MM.1S (cell line): ENCODE measurements around the gene SEC24C.

Experiments
- DNase-seq: peaks from one replicate; pipeline ENCODE4 v3.0.0-alpha.2; 2015
- H2AFZ ChIP-seq: fragments of 300-600 bp; sonication (generic); 2 replicates; pipeline ENCODE4 v1.6.0; 2016; ENCODE audit warnings: antibody characterized with exemption, low read length
- H3F3A ChIP-seq: fragments of 300-600 bp; sonication (generic); 2 replicates; pipeline ENCODE4 v1.6.1; 2016; ENCODE audit warnings: mild to moderate bottlenecking, antibody characterized with exemption, low read length, moderate library complexity, mixed read lengths; ENCODE audit not compliant: insufficient read depth
- H3K27ac ChIP-seq: fragments of 300-600 bp; sonication (generic); 2 replicates; pipeline ENCODE4 v1.5.1; 2016; ENCODE audit warnings: mild to moderate bottlenecking, low read length
- H3K27me3 ChIP-seq: fragments of 300-600 bp; sonication (generic); replicated peaks from 2 replicates; pipeline ENCODE4 v1.6.0; 2016; ENCODE audit warnings: low read length; ENCODE audit not compliant: insufficient read depth
- H3K36me3 ChIP-seq: fragments of 300-600 bp; sonication (generic); replicated peaks from 2 replicates; pipeline ENCODE4 v1.6.1; 2016; ENCODE audit warnings: mild to moderate bottlenecking, low read length, mixed read lengths; ENCODE audit not compliant: insufficient read depth
- H3K4me1 ChIP-seq: fragments of 300-600 bp; sonication (generic); 2 replicates; pipeline ENCODE4 v1.6.1; 2016; ENCODE audit warnings: low read length, mixed read lengths
- H3K4me2 ChIP-seq: fragments of 300-600 bp; sonication (generic); 2 replicates; pipeline ENCODE4 v1.6.0; 2016; ENCODE audit warnings: low read depth, low read length
- H3K4me3 ChIP-seq: fragments of 300-600 bp; sonication (generic); 2 replicates; pipeline ENCODE4 v1.5.1; 2016; ENCODE audit warnings: low read length, mixed read lengths
- H3K79me2 ChIP-seq: fragments of 300-600 bp; sonication (generic); 2 replicates; pipeline ENCODE4 v1.6.1; 2016; ENCODE audit warnings: mixed run types, low read length, mixed read lengths
- H3K9ac ChIP-seq: fragments of 300-600 bp; sonication (generic); 2 replicates; pipeline ENCODE4 v1.6.1; 2016; ENCODE audit warnings: low read length, mixed read lengths
- H3K9me2 ChIP-seq: fragments of 300-600 bp; sonication (generic); replicated peaks from 2 replicates; pipeline ENCODE4 v1.6.1; 2016; ENCODE audit warnings: mild to moderate bottlenecking, low read length, mixed read lengths; ENCODE audit not compliant: insufficient read depth
- H3K9me3 ChIP-seq: fragments of 300-600 bp; sonication (generic); replicated peaks from 2 replicates; pipeline ENCODE4 v1.6.1; 2016; ENCODE audit warnings: mild to moderate bottlenecking, low read length, mixed read lengths; ENCODE audit not compliant: insufficient read depth
- H4K20me1 ChIP-seq: fragments of 300-600 bp; sonication (generic); 2 replicates; pipeline ENCODE4 v1.6.1; 2016; ENCODE audit warnings: mild to moderate bottlenecking, low read length, moderate library complexity, mixed read lengths; ENCODE audit not compliant: insufficient read depth
- EZH2 ChIP-seq: fragments of 300-600 bp; sonication (generic); optimal IDR thresholded peaks from 2 replicates; pipeline ENCODE3; 2017; ENCODE audit warnings: low read depth, mild to moderate bottlenecking, antibody characterized with exemption, low read length, mixed read lengths
- EZH2phosphoT487 ChIP-seq: fragments of 300-600 bp; sonication (generic); IDR thresholded peaks from 2 replicates; pipeline ENCODE4 v1.6.1; 2018; ENCODE audit warnings: antibody characterized with exemption, low read length
- TF ChIP-seq, protein P1 (sequence below): fragments of 300-600 bp; sonication (generic); IDR thresholded peaks from 2 replicates; pipeline ENCODE4 v1.5.1; 2016; ENCODE audit warnings: antibody characterized with exemption, low read length, mixed read lengths

SEC24C gene

GRCh38 chr10:73803680-73804286, 59.6 kb downstream of the SEC24C start:
- H3F3A ChIP-seq: peaks cover 4% of the 10 kb centered on the region; the same call in 1 of the 2 replicates
- H3K79me2 ChIP-seq: peaks cover 4% of the 10 kb centered on the region
- TF ChIP-seq EZH2 (no peak), EZH2phosphoT487 (no peak)
- TF ChIP-seq, protein P1, sequence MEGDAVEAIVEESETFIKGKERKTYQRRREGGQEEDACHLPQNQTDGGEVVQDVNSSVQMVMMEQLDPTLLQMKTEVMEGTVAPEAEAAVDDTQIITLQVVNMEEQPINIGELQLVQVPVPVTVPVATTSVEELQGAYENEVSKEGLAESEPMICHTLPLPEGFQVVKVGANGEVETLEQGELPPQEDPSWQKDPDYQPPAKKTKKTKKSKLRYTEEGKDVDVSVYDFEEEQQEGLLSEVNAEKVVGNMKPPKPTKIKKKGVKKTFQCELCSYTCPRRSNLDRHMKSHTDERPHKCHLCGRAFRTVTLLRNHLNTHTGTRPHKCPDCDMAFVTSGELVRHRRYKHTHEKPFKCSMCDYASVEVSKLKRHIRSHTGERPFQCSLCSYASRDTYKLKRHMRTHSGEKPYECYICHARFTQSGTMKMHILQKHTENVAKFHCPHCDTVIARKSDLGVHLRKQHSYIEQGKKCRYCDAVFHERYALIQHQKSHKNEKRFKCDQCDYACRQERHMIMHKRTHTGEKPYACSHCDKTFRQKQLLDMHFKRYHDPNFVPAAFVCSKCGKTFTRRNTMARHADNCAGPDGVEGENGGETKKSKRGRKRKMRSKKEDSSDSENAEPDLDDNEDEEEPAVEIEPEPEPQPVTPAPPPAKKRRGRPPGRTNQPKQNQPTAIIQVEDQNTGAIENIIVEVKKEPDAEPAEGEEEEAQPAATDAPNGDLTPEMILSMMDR: no peak
- no peak overlapping the region; the same call in 1 of the 2 replicates for H3K9ac ChIP-seq
- peak overlapping the region; percentile 34; the same call in 1 of the 2 replicates for H3K4me2 ChIP-seq
- H3K4me3 ChIP-seq: no peak overlapping the region
- H4K20me1 ChIP-seq: no peaks in the 10 kb centered on the region
- peak; percentile 16 for DNase-seq
- 0 out of 2 replicates have a peak, but pooled peaks cover 5% of the 10 kb centered on the region for H3K36me3 ChIP-seq
- no peaks in the 10 kb centered on the region for H3K9me3 ChIP-seq
- H2AFZ ChIP-seq: no peak overlapping the region
- peak overlapping the region; percentile 66; the same call in 1 of the 2 replicates for H3K27ac ChIP-seq
- H3K27me3 ChIP-seq: no peaks in the 10 kb centered on the region
- peaks cover 16% of the 10 kb centered on the region for H3K4me1 ChIP-seq
- no peaks in the 10 kb centered on the region for H3K9me2 ChIP-seq

GRCh38 chr10:73806176-73806950, 62.2 kb downstream of the SEC24C start:
- Histone ChIP-seq H3K36me3 (0 out of 2 replicates have a peak, but pooled peaks cover 5% of the 10 kb centered on the region), H4K20me1 (no peaks in the 10 kb centered on the region), H3K9ac (no peak overlapping the region)

DNA sequence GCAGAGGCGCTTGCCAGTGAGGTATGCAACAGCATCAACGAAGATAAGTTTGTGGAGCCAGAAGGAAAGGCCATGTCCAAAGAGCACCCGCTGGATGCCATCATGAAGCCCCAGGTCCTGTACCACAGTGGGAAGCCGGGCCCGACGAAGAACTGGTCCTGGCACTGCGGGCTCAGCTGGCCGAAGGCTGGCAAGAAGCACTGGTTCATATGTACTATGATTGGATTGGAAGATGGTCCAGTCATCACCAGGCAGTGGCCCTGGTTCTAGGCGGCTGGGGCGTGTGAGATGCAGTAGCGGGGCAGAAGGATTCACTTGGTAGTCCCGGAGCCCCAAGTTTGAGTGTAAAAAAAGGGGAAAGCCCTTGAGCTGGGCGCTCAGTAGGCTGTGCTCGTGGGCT, 63.3 kb downstream of the SEC24C start:
- no peak overlapping the region for H3K27ac ChIP-seq
- H4K20me1 ChIP-seq: no peaks in the 10 kb centered on the region
- H2AFZ ChIP-seq: no peak overlapping the region
- no peak for TF ChIP-seq EZH2phosphoT487
- TF ChIP-seq EZH2: no peak
- TF ChIP-seq, protein P1: no peak
- no peaks in the 10 kb centered on the region for H3K27me3 ChIP-seq
- no peak for DNase-seq
- no peaks in the 10 kb centered on the region for H3K9me2 ChIP-seq
- peaks cover 12% of the 10 kb centered on the region for H3K79me2 ChIP-seq
- no peak overlapping the region for H3K9ac ChIP-seq
- no peaks in the 10 kb centered on the region for H3K9me3 ChIP-seq
- H3F3A ChIP-seq: peaks cover 14% of the 10 kb centered on the region
- H3K36me3 ChIP-seq: 0 out of 2 replicates have a peak, but pooled peaks cover under 1% of the 10 kb centered on the region
- H3K4me3 ChIP-seq: no peak overlapping the region
- H3K4me1 ChIP-seq: peaks cover 16% of the 10 kb centered on the region
- H3K4me2 ChIP-seq: no peak overlapping the region

More at GRCh38 chr10:73806176-73806950, 62.2 kb downstream of the SEC24C start:
- no peak overlapping the region for H3K4me2 ChIP-seq
- H2AFZ ChIP-seq: no peak overlapping the region
- H3K27me3 ChIP-seq: no peaks in the 10 kb centered on the region
- TF ChIP-seq EZH2phosphoT487: no peak
- TF ChIP-seq EZH2: no peak
- TF ChIP-seq, protein P1: no peak
- no peak overlapping the region for H3K27ac ChIP-seq
- H3K4me1 ChIP-seq: peaks cover 16% of the 10 kb centered on the region
- no peaks in the 10 kb centered on the region for H3K9me3 ChIP-seq
- DNase-seq: no peak
- peaks cover 11% of the 10 kb centered on the region for H3F3A ChIP-seq
- peaks cover 12% of the 10 kb centered on the region for H3K79me2 ChIP-seq
- H3K4me3 ChIP-seq: no peak overlapping the region
- no peaks in the 10 kb centered on the region for H3K9me2 ChIP-seq
